ENCODE measurements around the gene CSH1.
"Not testable (repeated sequence)": the region's sequence is repeated elsewhere in the genome, so short reads cannot be mapped to it uniquely, and the experiment has no call there.

CSH1 gene

GRCh38 chr17:63928172-63928666, 31.8 kb upstream of the CSH1 start:
- DNase-seq = no peak

- DNase-seq = no peak
Measured at GRCh38 chr17:63927464-63928171, 31.2 kb upstream of the CSH1 start.

GRCh38 chr17:63926164-63926563, 29.8 kb upstream of the CSH1 start:
- DNase-seq = no peak

- DNase-seq = no peak
Measured at GRCh38 chr17:63925615-63926014, 29.2 kb upstream of the CSH1 start.

GRCh38 chr17:63922402-63922801, 26.0 kb upstream of the CSH1 start:
- DNase-seq = not testable (repeated sequence)

- not testable (repeated sequence) for DNase-seq
Measured at GRCh38 chr17:63920779-63921178, 24.4 kb upstream of the CSH1 start.

GRCh38 chr17:63920050-63920449, 23.7 kb upstream of the CSH1 start:
- DNase-seq = not testable (repeated sequence)

- peak; percentile 84 for DNase-seq
Measured at GRCh38 chr17:63919311-63919723, 22.9 kb upstream of the CSH1 start.

GRCh38 chr17:63918789-63919305, 22.5 kb upstream of the CSH1 start, which contains the start of gene GH1:
Gene GH1 (minus strand): TSS chr17:63918839. CDS start chr17:63918776, 63 bp downstream.
- not testable (repeated sequence) for DNase-seq

GRCh38 chr17:63918305-63918704, 21.9 kb upstream of the CSH1 start:
- DNase-seq = no peak

- DNase-seq = no peak
Measured at GRCh38 chr17:63917646-63918045, 21.3 kb upstream of the CSH1 start.

GRCh38 chr17:63917206-63917605, 20.8 kb upstream of the CSH1 start:
- not testable (repeated sequence) for DNase-seq

- no peak for DNase-seq
Measured at GRCh38 chr17:63916566-63917185, 20.3 kb upstream of the CSH1 start.

GRCh38 chr17:63915753-63916152, 19.4 kb upstream of the CSH1 start:
- not testable (repeated sequence) for DNase-seq

- no peak for DNase-seq
Measured at GRCh38 chr17:63914471-63914870, 18.1 kb upstream of the CSH1 start.

- DNase-seq = peak; percentile 68
Measured at GRCh38 chr17:63911657-63912100, 15.3 kb upstream of the CSH1 start.

GRCh38 chr17:63911041-63911635, 14.8 kb upstream of the CSH1 start, which contains the start of gene CSHL1:
Gene CSHL1 (minus strand): TSS chr17:63911258. CDS start chr17:63911196, 62 bp downstream.
- DNase-seq = no peak

GRCh38 chr17:63910096-63910495, 13.7 kb upstream of the CSH1 start:
- no peak for DNase-seq

- not testable (repeated sequence) for DNase-seq
Measured at GRCh38 chr17:63909586-63909985, 13.2 kb upstream of the CSH1 start.

GRCh38 chr17:63907161-63907778, 10.9 kb upstream of the CSH1 start:
- DNase-seq = not testable (repeated sequence)

GRCh38 chr17:63904796-63905195, 8.4 kb upstream of the CSH1 start:
- not testable (repeated sequence) for DNase-seq

- peak; percentile 67 for DNase-seq
Measured at GRCh38 chr17:63903787-63904201, 7.4 kb upstream of the CSH1 start.

GRCh38 chr17:63901971-63902370, 5.6 kb upstream of the CSH1 start:
- not testable (repeated sequence) for DNase-seq
